ENCODE data around the gene PLAC1. TPM values are rescaled to one million over a fixed set of nuclear protein-coding genes. Genes with fewer than 3 reads are reported as not detected.

The PLAC1 gene
- total RNA-seq, 1 donor, result not detected

DNA sequence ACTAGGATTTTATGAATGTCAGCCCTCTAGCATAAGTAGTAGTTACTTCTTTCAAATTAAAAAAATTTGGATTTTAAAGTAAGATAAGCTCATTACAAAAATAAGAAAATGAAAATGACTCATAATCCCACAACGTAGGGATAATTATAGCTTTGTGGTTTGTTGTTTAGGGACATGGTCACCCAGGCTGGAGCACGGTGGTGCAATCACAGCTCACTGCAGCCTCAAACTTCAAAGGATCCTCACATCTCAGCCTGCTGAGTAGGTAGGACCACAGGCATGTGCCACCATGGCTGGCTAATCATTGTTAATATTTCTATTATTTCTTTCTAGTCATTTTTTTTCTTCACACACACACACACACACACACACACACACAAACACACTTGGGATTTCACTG lies 57.6 kb downstream of the PLAC1 start:
- Histone ChIP-seq H3K27me3 (ENCODE audit: insufficient read depth, low read length) (no peaks in the 10 kb centered on the region), H3K9me3 (ENCODE audit: low read depth, low read length) (no peaks in the 10 kb centered on the region), H3K4me1 (ENCODE audit: insufficient read depth, low read length) (no peaks in the 10 kb centered on the region), H3K4me3 (ENCODE audit: low read length) (no peak overlapping the region)

DNA sequence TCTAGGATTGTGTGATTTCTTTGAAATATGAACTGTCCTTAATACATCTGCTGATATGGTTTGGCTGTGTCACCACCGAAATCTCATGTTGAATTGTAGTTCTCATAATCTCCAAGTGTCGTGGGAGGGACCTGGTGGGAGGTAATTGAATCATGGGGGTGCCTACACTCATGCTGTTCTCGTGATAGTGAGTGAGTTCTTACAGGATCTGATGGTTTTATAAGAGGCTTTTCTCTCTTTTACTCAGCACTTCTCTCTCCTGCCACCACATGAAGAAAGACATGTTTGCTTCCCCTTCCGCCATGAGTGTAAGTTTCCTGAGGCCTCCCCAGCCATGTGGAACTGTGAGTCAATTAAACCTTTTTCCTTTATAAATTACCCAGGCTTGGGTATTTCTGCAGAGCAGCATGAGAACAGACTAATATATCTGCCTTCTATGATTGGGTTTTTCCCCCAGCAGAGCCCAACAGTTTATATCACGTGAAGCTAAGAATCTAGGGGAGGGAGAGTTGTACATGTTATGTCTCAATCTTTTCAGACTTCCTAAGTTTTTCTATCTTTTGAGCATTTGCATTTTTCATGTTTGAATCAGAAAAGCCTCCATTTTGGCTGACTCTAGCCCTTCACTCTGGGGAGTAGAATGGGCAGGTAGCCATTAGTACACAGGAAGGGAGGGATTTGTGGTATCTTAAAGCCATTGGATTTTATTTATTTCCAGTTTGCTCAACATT lies 58.9 kb downstream of the PLAC1 start:
- no peaks in the 10 kb centered on the region for H3K27me3 ChIP-seq (ENCODE audit: insufficient read depth, low read length)
- no peaks in the 10 kb centered on the region for H3K9me3 ChIP-seq (ENCODE audit: low read depth, low read length)
- no peak overlapping the region for H3K4me3 ChIP-seq (ENCODE audit: low read length)
- H3K4me1 ChIP-seq (ENCODE audit: insufficient read depth, low read length), result no peaks in the 10 kb centered on the region

DNA sequence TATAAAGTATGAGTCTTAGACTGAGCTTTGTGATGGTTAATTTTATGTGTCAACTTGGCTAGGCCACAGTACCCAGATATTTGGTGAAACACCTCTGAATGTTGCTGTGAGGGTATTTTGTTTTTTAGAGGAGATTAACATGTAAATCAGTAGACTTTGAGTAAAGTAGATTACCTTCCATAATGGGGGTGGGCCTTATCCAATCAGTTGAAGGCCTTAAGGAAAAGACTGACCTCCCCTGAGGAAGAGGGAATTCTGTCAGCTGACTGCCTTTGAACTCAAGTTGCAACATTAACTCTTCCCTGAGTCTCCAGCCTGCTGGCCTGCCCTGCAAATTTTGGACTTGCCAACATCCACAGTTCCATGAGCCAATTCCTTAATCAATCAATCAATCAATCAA lies 66.0 kb downstream of the PLAC1 start:
- no peak overlapping the region for H3K4me3 ChIP-seq (ENCODE audit: low read length)
- H3K27me3 ChIP-seq (ENCODE audit: insufficient read depth, low read length), result no peaks in the 10 kb centered on the region
- peaks cover 5% of the 10 kb centered on the region for H3K4me1 ChIP-seq (ENCODE audit: insufficient read depth, low read length)
- H3K9me3 ChIP-seq (ENCODE audit: low read depth, low read length), result no peaks in the 10 kb centered on the region

- Histone ChIP-seq H3K4me3 (ENCODE audit: low read length) (no peak overlapping the region), H3K4me1 (ENCODE audit: insufficient read depth, low read length) (peaks cover 5% of the 10 kb centered on the region)
Measured at GRCh38 chrX:134591502-134591901, 66.8 kb downstream of the PLAC1 start.

DNA sequence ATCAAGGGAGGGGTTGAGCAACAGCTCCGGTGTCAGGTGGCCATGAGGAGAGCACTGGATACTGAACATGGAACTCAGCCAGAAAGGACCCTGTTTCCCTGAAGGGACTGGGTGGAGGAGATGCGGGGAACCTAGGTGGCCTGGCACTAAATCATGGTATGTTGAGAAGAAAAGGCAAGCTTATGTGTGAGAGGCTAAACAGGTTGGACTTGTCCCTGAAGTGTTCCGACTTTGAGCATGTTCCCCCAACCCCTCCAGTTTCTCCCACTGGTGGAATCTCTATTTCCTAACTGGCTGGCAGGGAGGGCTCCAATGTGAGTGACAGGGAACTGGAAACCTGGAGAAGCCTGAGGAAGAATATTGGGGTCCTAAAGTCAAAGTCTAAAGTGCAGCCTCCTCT lies 69.5 kb downstream of the PLAC1 start:
- H3K4me1 ChIP-seq (ENCODE audit: insufficient read depth, low read length), result peaks cover 5% of the 10 kb centered on the region
- no peaks in the 10 kb centered on the region for H3K9me3 ChIP-seq (ENCODE audit: low read depth, low read length)
- H3K4me3 ChIP-seq (ENCODE audit: low read length), result no peak overlapping the region
- H3K27me3 ChIP-seq (ENCODE audit: insufficient read depth, low read length), result no peaks in the 10 kb centered on the region

More at GRCh38 chrX:134591502-134591901, 66.8 kb downstream of the PLAC1 start:
- H3K27me3 ChIP-seq (ENCODE audit: insufficient read depth, low read length), result no peaks in the 10 kb centered on the region
- H3K9me3 ChIP-seq (ENCODE audit: low read depth, low read length), result no peaks in the 10 kb centered on the region

- Histone ChIP-seq H3K27me3 (ENCODE audit: insufficient read depth, low read length) (no peaks in the 10 kb centered on the region), H3K4me3 (ENCODE audit: low read length) (no peak overlapping the region), H3K4me1 (ENCODE audit: insufficient read depth, low read length) (no peaks in the 10 kb centered on the region), H3K9me3 (ENCODE audit: low read depth, low read length) (no peaks in the 10 kb centered on the region)
Measured at GRCh38 chrX:134580907-134581306, 77.4 kb downstream of the PLAC1 start.

GRCh38 chrX:134573683-134574035 lies 84.6 kb downstream of the PLAC1 start:
- Histone ChIP-seq H3K4me1 (ENCODE audit: insufficient read depth, low read length) (no peaks in the 10 kb centered on the region), H3K9me3 (ENCODE audit: low read depth, low read length) (no peaks in the 10 kb centered on the region), H3K27me3 (ENCODE audit: insufficient read depth, low read length) (no peaks in the 10 kb centered on the region)

GRCh38 chrX:134572816-134573682 lies 85.2 kb downstream of the PLAC1 start:
- Histone ChIP-seq H3K4me3 (ENCODE audit: low read length) (no peak overlapping the region), H3K27me3 (ENCODE audit: insufficient read depth, low read length) (no peaks in the 10 kb centered on the region), H3K4me1 (ENCODE audit: insufficient read depth, low read length) (no peaks in the 10 kb centered on the region), H3K9me3 (ENCODE audit: low read depth, low read length) (no peaks in the 10 kb centered on the region)

More at GRCh38 chrX:134573683-134574035, 84.6 kb downstream of the PLAC1 start:
- no peak overlapping the region for H3K4me3 ChIP-seq (ENCODE audit: low read length)

DNA sequence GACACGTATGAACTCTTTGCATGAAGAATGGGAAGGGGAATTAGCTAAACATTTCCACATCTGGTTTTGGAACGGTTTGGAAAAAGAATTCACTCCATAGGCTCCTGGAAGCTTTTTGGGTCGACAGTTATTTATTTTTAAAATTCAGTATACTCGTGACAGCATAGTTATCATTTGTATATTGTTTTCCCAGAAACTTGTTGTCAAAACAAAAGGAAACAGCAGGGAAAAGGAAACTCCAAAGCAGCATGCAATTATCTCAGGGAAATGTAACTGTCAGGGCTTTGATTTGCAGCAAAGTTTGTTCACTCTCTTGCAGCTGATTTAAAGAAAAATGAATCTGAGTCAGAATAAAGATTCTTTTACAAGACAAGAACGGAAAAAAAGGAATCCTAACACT lies 86.5 kb downstream of the PLAC1 start:
- no peaks in the 10 kb centered on the region for H3K4me1 ChIP-seq (ENCODE audit: insufficient read depth, low read length)
- no peaks in the 10 kb centered on the region for H3K9me3 ChIP-seq (ENCODE audit: low read depth, low read length)
- H3K27me3 ChIP-seq (ENCODE audit: insufficient read depth, low read length), result no peaks in the 10 kb centered on the region
- no peak overlapping the region for H3K4me3 ChIP-seq (ENCODE audit: low read length)

DNA sequence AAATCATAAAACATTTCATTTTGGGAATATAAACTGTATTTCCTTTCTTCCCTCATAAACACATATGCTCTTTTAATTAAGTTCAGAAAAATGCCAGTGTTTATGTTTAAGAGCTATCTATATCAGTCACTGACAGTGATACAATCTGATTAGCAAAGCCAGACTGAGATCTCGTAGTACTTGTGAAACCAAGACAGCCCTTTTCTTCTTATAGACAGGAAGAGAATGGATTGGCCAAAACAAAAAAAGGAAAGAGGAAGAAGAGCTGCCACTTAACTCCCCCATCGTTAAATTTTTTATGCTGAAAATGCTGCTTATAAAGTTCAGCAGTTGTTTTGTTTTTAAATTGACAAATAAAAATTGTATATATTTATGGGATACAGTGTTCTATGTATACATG lies 87.4 kb downstream of the PLAC1 start:
- Histone ChIP-seq H3K4me3 (ENCODE audit: low read length) (no peak overlapping the region), H3K9me3 (ENCODE audit: low read depth, low read length) (no peaks in the 10 kb centered on the region), H3K27me3 (ENCODE audit: insufficient read depth, low read length) (no peaks in the 10 kb centered on the region), H3K4me1 (ENCODE audit: insufficient read depth, low read length) (no peaks in the 10 kb centered on the region)

- Histone ChIP-seq H3K9me3 (ENCODE audit: low read depth, low read length) (no peaks in the 10 kb centered on the region), H3K27me3 (ENCODE audit: insufficient read depth, low read length) (no peaks in the 10 kb centered on the region), H3K4me1 (ENCODE audit: insufficient read depth, low read length) (no peaks in the 10 kb centered on the region), H3K4me3 (ENCODE audit: low read length) (no peak overlapping the region)
Measured at GRCh38 chrX:134570509-134570846, 87.8 kb downstream of the PLAC1 start.

- H3K27me3 ChIP-seq (ENCODE audit: insufficient read depth, low read length), result no peaks in the 10 kb centered on the region
- no peak overlapping the region for H3K4me3 ChIP-seq (ENCODE audit: low read length)
- no peaks in the 10 kb centered on the region for H3K9me3 ChIP-seq (ENCODE audit: low read depth, low read length)
- no peaks in the 10 kb centered on the region for H3K4me1 ChIP-seq (ENCODE audit: insufficient read depth, low read length)
Measured at GRCh38 chrX:134569306-134569705, 89.0 kb downstream of the PLAC1 start.

DNA sequence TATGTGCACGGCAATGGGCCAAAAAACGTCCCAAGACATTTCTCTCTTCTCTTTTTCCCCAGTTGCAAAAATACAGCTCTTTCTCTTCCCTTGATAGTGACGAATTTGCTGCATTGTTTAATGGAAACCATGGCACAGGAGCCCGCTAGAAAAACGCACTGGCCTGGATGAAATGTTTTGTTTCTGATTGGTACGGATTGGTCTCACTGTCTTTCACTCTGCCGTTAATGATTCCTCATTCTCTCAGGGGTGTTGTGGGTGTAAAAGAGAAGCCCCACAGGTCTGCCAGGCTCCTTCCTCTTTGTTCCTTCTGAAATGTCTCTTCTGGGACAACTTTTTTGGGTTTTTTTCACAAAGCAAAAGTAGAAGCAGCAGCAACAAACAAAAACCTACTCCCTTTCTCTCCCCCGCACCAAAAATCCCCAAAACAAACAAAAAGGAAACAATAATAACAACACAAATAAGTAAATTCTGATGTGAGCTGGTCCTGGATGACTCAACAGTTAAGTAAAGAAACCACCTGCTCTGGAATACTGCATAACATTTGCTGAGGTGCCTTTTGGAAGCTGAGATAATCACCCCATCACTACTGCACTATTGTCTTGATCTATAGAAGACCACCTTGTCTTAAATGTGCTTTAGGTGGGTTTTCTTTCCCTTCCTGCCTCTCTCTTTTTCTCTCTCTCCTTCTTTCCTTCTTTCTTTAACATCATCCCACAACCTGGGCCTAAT lies 89.8 kb downstream of the PLAC1 start:
- H3K4me3 ChIP-seq (ENCODE audit: low read length), result no peak overlapping the region
- H3K9me3 ChIP-seq (ENCODE audit: low read depth, low read length), result no peaks in the 10 kb centered on the region
- H3K27me3 ChIP-seq (ENCODE audit: insufficient read depth, low read length), result no peaks in the 10 kb centered on the region
- no peaks in the 10 kb centered on the region for H3K4me1 ChIP-seq (ENCODE audit: insufficient read depth, low read length)

- no peaks in the 10 kb centered on the region for H3K27me3 ChIP-seq (ENCODE audit: insufficient read depth, low read length)
- H3K4me1 ChIP-seq (ENCODE audit: insufficient read depth, low read length), result no peaks in the 10 kb centered on the region
- H3K4me3 ChIP-seq (ENCODE audit: low read length), result no peak overlapping the region
- H3K9me3 ChIP-seq (ENCODE audit: low read depth, low read length), result no peaks in the 10 kb centered on the region
Measured at GRCh38 chrX:134566506-134566905, 91.8 kb downstream of the PLAC1 start.

DNA sequence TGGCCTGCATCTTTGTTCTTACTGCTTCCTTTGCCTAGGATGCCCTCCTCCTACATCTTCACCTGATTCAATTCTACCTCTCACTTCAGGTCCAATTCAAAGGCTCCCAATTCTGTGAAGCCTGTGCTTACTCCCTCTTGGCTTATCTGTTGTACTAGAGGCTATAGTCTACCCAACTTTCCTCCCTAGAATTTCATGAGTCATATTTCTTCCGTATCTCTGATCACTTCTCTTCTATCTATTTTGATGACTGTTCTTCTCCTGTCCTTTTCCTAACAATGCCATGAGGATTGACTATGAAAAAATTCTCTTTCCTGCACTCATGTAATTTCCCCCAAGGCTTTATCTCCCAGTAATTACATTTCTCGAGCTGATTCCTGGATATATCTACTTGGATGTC lies 96.3 kb downstream of the PLAC1 start:
- H3K4me1 ChIP-seq (ENCODE audit: insufficient read depth, low read length), result no peaks in the 10 kb centered on the region
- H3K4me3 ChIP-seq (ENCODE audit: low read length), result no peak overlapping the region
- H3K9me3 ChIP-seq (ENCODE audit: low read depth, low read length), result no peaks in the 10 kb centered on the region
- no peaks in the 10 kb centered on the region for H3K27me3 ChIP-seq (ENCODE audit: insufficient read depth, low read length)
